Stimulated activated CD8-positive, alpha-beta memory T cell treated with anti-CD3 and anti-CD28 coated beads, Interleukin-15, amount 100 ng/mL, for 1 hour (primary cell): ENCODE measurements around the gene RDH14.

ENCODE experiments used
- DNase-seq: peaks from one replicate; pipeline ENCODE4 v3.0.0-alpha.2; 2020; ENCODE audit warnings: low read depth

RDH14 gene

DNA sequence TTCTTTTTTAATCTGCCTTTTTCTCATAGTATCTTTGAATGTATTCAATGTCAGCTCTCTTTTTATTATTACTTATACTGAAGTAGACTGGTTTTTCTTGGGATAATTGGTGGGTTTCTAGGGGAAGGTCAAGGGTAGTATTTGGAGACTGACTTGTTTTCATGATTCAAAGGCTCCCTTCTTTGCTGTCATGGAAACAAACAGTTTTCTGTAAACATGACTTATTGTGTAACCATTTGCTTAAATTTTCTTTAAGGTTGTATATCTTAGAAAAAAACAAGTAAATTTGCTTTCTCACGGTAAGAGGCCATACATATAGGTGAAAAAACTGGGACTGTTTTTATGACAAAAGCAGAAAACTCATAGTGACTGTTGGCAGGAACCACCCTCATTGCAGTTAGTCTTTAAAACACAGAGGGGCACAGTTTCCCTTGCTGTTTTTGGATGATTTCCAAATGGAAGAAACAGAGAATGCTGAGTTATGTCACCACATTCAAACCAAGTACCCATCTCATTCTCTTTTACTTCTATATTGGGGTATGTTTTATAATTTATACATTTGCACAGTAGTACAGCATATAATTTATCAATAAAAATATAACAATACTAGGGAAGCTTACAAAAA is 5.8 kb upstream of the RDH14 start:
- no peak for DNase-seq

DNA sequence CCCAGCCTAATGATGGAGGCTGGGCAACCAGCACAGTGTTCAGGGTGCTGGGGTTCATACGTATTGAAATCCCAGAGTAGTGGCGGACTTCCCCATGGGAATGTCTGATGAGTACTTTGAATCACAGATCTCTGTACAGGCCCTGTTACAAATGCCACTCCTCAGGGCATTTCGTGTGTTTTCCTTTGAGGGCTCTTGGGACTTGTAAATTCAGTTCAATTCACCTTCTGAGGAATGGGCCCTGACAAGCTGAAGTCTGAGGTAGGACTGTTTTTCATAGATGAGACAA is 288 bp upstream of the RDH14 start:
- no peak for DNase-seq

DNA sequence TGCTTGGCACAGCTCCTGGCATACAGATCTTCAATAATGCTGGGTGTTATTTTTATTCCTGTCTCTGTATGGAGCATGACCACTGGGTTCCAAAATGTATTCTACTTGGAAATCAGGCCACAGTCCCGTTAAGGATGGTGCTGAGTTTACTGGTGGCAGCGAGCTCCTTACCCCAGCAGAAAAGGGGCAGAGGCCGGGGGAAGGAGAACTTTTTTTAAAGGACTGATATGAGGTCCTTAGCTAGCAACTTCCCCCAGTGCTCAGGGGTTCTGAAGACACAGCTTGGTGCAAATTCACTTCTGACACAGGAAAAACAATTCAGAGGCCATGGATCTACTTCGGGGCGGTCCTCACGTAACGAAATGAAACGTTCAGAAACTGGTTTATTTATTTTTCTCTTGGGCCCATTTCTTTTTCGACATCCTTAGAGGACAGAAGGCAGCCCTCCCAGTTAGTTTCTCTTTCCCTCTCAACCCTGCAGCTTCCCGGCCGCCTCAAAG is 872 bp downstream of the RDH14 start:
- no peak for DNase-seq

DNA sequence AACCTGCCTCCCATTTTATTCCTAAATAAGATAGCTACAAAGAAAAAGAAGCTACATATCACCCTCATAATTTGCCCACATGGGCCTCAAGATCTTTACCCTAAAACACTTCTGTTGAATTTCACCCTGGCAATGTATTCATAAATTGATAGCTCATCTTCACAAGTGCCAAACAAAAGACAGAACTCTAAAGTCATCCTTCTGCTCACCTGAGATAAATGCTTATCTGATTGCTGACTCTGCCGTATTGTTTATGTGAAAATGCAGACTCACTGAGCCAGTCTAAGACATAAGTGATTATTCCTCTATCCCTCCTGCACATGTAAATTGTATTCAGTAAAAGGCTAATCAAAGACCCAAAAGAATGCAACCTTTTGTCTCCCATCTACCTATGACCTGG is 2.0 kb downstream of the RDH14 start:
- no peak for DNase-seq

DNA sequence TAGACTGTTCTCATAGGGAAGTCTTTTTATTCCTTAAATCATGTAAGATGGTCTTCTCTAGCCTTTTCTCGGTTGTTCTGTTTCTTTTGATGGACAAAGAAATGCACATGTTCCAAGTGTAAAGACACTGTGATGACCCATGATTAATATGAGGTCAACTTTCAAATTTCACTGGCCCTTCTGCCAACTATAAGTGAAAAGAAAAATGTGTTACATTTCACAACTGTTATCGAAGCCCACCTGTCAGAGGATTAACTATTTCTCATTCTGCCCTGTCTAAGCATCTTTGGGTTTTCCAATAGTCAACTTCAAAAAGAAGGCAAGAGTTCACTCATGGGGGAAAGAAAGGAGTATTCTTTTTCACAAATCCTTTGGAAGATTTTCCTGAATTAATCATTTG is 3.3 kb downstream of the RDH14 start:
- no peak for DNase-seq

DNA sequence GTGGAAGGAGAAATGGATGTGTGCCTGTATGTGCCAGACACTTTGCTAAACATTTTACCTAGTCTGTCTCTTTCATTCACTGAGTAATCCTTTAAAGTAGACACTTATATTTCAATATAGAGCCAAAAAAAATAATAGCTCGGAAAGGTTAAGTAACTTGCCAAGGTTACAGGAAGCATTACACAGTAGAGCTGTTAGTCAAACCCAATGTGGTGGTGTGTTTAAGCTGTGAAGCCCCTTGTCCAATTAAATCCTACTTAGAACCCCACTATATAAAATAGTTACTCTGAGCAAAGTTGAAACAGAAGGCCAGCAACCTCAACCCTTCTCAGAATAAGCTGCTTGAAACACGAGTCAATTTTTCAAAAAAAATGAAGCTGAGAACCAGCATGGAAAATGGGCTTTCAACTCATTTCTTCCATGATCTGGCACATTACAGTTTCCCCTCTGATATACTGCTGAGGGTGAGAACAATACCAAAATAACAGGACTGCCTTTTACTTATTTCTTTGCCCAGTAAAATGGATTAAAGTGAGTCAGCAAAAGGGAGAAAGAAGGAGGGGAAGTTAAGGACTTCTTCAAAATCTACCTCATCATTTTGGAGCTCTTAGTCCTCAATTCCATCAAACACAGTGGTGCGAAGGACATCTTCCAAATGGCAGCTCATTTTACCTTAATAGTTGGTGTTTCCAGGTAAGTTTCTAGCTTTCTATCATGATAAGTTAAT is 7.9 kb downstream of the RDH14 start:
- no peak for DNase-seq

DNA sequence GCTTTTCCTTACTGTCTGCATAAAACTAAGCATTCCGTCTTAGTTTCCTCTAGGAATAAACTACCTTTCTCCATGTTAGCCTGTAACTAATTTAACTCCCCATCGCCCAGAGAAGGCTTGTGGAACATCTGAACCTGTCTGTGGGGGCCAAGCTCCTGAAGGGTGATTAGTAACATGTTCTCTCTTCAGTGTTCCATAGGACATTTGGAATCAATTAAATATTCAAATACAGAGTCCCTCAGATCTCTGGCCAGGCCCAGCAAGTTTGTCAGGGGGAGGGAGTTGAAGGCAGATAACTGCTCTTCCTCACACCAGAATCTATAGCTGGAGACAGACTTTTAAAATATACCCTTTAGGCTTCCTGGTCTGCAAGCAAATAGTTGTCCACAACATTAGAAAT is 8.8 kb downstream of the RDH14 start:
- DNase-seq: no peak

DNA sequence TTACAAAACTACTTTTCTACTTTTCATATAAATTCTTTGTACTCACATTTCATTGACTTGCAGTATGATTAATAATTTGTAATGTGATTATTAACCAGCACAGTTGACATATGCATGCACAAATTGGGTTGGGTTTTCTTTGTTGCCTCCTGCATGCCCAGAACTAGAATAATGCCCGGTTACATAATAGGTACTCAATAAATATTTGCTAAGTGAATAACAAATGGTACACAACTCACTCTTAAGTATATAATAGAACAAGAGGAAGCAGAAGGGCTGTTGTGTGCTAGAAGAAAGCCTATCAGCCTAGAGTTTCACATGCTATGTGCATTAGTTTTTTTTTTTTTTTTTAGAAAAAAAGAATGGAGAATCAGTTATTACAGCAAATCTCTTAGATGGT is 9.3 kb downstream of the RDH14 start:
- no peak for DNase-seq

DNA sequence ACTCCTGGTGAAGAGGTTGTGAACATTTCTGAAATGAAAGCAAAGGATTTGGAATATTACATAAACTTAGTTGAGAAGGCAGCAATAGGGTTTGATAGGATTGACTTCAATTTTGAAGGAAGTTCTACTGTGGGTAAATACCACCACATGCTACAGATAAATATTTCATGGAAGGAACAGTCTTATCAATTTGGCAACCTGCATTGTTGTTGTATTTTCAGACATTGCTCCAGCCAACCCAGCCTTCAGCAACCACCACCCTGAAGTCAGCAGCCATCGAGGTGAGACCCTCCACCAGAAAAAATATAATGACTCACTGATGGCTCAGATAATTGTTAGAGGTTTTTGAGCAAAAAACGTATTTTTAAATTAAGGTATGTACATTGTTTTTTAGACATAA is 10.0 kb downstream of the RDH14 start:
- DNase-seq: no peak

DNA sequence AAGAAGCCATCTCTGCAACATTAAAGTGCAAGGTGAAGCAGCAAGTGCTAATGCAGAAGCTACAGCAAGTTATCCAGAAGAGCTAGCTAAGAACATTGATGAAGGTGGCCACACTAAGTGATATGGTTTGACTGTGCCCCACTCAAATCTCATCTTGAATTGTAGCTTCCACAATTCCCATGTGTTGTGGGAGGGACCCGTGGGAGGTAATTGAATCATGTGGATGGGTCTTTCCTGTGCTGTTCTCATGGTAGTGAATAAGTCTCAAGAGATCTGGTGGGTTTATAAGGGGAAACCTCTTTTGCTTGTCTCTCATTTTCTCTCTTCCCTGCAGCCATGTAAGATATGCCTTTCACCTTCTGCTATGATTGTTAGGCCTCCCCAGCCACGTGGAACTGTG is 11.4 kb downstream of the RDH14 start:
- no peak for DNase-seq

DNA sequence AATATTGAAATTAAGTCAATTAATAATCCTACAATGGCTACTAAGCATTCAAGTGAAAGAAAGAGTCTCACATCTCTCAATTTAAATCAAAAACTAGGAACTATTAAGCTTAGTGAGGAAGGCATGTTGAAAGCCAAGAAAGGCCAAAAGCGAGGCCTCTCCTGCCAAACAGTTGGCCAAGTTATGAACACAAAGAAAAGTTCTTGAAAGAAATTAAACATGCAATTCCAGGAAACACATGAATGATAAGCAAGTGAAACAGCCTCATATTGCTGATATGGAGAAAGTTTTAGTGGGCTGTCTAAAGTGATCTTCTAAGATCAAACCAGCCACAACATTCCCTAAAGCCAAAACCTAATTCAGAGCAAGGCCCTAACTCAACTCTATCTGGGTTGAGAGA is 11.8 kb downstream of the RDH14 start:
- DNase-seq: no peak

DNA sequence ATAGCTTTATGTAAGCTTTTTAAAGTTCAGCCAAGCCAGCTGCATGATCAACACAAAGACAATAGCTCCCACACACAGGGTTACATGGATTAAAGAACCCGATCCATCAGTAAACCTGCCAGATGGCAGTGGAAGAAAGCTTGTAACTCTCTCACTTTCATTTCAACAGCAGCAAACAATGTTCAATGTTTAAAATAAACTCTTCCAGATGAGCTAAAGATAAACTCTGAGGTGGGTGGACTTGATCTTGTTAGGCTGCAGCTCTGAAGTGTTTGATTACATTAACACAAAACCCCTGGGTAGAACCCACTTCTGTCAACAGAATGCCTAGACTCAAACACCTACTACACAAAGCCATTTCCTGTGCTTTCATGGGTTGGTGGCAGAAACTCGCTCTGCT is 13.9 kb downstream of the RDH14 start:
- no peak for DNase-seq

DNA sequence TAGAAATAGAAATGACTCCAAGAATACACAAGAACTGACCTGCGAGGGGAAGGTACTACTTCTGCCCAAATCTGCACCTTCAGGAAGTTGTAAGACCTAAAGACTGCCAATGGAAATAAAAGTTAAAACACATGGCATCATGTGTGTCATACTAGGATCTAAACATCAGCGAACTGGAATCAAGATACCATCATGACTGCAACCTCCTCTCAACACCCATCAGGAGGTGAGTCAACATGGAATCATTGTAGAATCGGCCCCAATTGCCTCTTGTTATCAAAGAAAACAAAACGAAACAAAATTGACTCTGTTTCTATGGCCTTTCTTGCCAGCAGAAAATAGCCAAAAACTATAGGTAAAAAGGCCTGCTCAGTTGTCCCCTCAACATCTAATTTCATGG is 15.1 kb downstream of the RDH14 start:
- DNase-seq: no peak

DNA sequence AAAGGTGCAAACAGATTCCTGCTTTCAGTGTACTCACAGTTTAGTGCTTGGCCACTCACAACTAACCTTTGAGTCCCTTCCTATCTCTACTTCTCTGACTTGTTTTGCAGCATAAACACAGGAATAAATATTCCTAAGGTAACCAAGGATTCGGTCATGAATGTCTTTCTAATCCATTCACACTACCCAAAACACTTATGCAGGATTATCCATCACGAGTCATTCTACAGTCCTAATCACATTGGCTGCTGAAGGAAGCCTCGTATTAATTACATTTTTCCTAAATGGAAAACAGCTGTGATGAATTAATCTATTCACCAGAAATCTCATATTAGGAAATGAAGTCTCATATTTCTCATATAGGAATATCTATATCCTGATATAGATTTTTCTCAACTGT is 16.3 kb downstream of the RDH14 start:
- DNase-seq: no peak

DNA sequence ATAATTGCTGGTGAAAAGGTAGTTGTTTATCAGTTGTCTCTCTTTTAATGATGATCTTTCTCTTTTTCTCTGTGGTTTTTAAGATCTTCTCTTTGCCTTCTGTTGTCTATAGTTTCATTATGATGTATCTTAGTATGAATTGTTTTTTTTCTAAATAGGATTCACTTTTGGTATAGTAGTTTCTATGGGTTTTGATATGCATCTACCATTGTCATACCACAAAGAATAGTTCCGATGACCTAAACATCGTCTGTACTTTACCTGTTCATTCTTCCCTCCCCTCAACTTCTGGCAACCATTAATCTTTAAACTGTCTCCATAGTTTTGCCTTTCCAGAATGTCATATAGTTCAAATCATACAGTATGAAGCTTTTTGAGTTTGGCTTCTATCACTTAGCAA is 19.6 kb downstream of the RDH14 start:
- DNase-seq: no peak

DNA sequence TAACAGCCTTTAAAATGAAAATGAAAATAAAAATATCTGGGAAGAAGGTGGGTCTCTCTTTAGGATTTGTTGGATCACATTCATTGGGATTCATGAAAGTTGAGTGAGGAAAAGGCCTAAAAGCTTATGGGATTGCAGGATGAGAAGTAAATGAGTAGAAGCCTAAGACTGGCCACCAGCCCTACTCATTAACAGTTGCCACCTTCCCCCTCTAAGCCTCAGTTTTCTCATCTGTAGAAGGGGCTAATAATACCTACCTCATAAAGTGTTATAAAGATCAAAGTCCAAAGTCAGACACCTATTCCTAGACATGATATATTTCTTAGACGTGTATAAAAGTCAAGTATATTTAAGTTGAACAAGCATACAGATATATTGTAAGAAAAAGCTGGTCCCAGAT is 23.8 kb downstream of the RDH14 start:
- no peak for DNase-seq

DNA sequence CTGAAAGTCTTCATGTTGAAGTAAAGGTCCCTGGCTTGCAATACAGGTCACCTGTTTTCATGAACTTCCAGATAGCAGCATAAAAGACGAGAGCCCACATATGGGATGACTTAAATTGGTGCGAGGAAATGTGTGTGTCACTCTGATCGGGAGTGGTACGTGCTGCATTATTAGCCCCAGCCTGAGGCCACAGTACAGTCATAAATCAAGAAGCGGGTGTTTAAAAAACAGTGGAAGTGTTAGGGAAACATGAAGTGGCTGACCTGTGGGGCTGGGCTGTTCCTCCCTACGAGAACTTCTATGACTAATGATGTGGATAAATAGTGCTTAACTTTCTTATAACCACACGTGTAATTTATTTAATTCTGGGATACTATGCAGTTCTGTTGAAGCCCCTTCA is 24.4 kb downstream of the RDH14 start:
- DNase-seq: no peak

DNA sequence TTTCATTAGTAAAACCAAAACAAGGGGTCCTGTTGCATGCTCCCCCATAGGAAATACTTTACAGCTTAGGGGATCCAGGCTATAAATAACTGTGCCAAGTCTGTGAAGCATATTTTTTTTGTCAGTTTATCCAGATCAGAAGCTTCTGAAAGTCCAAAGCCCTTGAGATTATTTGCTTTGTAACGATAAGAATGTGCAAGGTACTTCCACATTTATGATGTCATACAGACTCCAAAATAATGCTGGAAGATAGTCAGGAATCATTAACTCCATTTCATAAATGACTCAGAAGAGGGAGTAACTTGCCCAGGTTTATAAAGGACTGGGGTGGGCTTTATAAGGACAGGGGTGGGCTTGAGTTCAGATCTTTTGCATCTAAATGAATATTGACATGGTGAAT is 29.3 kb downstream of the RDH14 start:
- DNase-seq: no peak

DNA sequence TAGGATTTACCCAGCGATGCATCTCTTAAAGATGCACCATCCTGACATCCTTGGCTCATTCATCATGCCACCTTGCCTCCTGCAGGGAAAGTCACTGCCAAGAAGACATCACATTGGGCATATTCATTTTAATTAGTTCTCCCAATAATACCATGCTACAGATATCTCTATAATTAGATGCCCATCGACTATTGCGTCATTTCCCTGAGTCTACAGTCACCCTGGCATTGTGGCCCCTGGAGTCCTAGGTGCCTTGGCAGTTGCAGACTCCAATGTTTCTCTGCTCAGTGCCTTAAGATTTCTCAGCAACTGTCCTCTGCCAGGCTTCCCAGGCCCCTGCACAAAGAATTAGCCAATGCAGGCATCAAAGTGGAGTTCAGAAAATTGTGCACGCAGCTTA is 32.6 kb downstream of the RDH14 start:
- DNase-seq: no peak

DNA sequence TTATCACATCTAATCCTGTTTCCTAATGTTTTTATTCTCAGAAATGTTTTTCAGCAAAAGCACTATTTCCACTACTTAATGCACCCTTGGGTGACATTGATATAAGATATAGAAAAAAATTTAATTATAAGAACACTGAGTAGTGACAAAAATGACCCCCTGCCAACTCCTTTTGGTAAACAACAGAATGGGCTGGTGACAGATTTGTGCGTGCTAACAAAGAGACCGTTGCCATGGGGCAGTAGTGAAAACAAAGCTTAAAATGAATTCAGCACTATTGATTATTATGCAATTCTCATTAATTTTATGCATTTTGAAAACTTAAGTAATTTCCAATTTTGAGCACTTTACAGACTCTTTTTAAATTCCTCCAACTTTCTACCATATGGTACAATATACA is 33.1 kb downstream of the RDH14 start:
- DNase-seq: no peak

DNA sequence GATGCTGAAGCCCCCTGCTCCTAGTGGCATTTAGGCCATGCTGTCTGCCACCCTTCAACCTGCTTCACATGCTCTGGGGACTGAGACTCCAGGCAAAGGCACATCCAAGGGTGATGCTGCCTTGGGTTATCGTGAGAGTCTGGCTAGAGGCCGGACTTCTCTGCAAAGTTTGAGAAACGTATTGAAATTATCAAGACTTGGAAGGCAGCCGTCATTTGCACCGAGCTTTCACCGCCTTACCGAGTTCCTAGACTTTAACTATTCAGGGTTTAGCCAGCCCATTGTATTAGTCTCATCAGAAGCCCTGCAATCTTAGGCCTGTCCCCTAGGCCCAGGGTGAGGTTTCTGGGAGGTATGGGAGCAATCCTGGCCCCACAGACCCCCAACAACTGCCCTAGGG is 34.0 kb downstream of the RDH14 start:
- DNase-seq: no peak

DNA sequence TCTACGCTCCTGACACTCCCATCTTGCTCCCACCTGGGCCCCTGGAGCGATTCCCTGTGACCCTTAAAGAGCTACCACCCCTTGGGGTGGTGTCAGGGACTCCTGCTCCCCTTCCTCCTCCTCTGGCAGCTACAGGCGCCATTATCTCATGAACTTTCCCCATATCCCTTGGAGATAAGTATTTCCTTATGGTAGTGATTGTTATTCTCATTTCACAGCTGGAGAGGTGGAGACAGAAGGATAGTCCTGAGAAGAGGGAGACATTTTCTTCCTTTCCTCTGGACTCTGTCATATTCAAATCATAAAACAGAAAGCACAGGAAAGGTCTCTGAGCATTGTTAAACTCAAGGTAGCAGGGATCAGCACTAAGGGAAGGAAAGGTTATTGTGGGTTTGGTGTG is 34.6 kb downstream of the RDH14 start:
- no peak for DNase-seq

DNA sequence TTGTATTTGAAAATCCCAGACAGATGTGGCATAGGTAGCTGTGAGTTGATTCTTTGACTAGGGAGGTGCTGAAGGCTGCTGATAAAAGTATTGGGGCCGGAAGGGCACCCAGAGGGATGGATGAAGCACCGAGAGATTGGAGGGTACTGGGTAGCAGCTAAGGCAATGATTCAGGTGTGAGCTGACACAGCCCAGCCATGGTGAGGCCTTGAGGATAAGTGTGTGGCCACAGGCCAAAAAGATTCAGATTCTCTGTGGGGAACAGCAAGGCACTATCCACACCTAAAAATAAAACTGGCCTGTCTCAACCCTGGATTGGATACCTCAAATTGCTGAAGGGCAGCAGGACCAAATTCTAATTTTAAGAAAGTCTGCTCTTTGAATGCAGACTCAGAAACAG is 35.2 kb downstream of the RDH14 start:
- no peak for DNase-seq

DNA sequence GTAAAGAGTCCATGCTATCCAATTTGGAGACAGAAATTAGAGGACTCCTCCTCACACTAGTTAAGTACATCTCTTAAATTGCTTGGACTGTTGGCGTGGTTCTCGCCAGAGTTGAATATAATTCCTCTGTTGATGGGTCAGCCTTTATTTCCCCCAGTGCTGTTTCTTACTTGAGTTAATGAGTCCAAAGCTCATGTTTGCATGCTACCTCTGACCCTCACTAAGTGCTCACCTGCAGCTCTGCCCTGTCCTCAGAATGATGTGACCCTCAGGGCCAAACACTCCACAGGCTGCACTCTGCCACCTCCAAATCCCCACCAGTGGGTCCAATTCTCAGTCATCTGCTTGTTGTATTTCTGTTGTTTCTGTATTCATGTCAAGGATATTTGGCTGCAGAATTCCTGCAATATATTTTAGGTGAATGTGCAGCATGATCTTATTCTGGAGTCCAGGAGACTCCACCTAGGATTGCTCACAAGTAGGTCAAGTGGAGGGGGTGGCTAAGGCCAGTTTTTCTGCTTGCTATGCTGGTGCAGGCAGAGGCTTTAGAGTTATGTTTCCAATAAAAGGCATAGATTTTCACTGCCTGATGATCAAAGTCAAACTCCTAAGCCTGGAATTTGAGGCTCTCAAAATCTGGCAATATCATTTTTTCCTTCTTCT is 37.8 kb downstream of the RDH14 start:
- no peak for DNase-seq
